ENCODE data around the gene AASDHPPT.
"Not testable (repeated sequence)": the region's sequence is repeated elsewhere in the genome, so short reads cannot be mapped to it uniquely, and the experiment has no call there.

AASDHPPT gene, protein sequence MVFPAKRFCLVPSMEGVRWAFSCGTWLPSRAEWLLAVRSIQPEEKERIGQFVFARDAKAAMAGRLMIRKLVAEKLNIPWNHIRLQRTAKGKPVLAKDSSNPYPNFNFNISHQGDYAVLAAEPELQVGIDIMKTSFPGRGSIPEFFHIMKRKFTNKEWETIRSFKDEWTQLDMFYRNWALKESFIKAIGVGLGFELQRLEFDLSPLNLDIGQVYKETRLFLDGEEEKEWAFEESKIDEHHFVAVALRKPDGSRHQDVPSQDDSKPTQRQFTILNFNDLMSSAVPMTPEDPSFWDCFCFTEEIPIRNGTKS

GRCh38 chr11:106077609-106078455, at the start of gene AASDHPPT:
Gene AASDHPPT, plus strand, starts transcription at chr11:106077662. Its CDS starts 49 bp downstream, at chr11:106077711.
- peak; percentile 47 for DNase-seq

DNA sequence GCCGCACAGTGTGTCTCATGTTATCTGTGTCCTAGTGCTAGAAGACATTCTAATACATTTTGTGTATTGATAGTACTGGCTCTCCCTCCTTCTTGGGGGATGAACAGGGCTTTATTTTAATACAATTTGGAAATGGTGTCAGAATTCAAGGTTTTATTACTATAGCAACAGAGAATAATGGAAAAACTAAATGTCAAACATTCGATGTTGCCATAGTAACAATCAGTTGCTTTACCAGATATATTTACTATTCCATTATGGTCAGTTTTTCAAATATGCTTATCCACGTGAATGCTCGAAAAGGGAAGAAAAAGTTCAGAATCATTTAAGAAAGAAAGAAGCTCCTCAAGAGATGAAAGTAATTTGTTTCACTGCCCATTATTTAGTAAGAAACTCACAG, 46.9 kb upstream of the AASDHPPT start:
- no peak for DNase-seq

DNA sequence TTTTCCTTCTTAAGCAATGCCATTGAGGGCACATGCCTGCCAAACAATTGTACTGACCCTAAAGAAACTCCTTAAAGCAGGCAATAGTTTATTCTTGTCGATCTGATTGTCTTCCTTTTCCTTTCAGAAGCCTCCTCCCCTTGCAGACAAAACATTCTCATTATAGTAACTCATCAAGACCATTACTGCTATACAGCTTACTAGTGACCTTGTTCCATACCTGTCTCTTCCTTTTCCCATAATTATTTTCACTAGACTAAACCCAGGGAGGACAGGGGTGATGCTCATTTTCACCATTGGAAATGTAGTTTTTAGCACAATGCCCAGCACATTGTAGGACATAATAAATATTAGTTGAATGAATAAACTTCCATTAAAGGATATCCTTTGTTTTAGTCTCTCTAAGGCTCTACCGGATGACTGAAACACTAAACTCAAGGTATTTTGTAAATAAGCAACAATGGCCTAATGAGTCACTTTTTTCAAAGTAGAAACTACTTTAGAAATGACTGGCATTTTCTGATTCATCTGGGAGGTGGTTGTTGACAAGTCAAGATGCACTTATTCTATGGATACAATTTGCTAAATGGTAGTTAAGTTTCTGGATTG, 46.2 kb upstream of the AASDHPPT start:
- DNase-seq, result peak; percentile 68

DNA sequence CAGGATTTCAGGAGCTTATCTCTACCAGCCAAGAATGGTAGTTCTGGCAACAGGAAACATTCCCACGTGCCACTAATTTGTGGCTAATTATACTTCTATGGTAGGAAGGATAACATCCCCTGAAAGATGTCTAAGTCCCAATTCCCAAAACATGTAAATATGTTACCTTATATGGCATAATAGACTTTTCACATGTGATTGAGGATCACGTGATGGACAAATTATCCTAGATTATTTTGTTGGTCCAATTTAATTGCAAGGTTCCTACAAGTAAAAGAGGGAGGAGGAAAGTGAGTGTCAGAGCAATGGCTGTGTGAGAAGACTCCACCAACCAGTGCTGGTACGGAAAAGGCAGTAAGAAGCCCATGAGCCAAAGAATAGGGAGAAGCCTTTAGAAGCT, 45.5 kb upstream of the AASDHPPT start:
- no peak for DNase-seq

GRCh38 chr11:106032861-106033260, 44.6 kb upstream of the AASDHPPT start:
- no peak for DNase-seq

DNA sequence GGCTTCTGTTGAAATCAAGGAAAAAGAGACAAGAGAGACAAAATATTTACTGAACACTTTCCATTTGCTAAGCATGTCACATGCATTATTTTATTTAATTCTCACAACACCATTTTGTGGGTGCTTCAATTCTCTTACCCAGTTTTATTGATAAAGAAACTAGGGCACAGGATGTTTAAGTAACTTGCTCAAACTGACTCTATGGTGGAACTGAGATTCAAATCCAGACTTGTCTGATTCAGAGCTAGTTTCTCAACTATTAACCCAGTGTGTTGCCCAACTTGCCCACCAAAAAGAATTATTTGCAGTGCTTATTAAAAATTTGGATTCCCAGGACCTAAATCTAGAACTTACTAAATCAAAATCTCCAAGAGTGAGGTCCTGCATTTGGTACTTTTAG, 33.9 kb upstream of the AASDHPPT start:
- no peak for DNase-seq

DNA sequence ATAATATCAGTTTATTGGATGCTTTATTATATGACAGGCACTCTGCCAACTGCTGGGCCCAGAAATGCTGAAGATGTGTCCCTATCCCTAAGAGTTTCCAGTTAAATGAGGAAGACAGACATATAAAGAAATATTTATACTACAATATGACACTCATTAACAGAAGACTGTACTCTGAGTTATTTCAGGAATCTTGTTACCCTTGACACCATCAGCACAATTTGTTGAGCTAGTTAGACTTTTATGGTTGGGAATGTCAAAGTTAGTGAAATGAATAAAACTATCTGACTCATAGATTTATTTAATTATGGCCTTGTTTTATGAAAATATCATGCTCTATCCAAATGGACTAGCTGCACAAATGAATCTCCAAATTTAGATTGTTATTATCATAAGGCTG, 29.8 kb upstream of the AASDHPPT start:
- DNase-seq, result no peak

- DNase-seq, result no peak
These were observed 27.6 kb upstream of the AASDHPPT start for GRCh38 chr11:106049727-106050476.

- DNase-seq, result no peak
These were observed 26.4 kb upstream of the AASDHPPT start for GRCh38 chr11:106051103-106051502.

GRCh38 chr11:106058377-106058776, 19.1 kb upstream of the AASDHPPT start:
- not testable (repeated sequence) for DNase-seq

DNA sequence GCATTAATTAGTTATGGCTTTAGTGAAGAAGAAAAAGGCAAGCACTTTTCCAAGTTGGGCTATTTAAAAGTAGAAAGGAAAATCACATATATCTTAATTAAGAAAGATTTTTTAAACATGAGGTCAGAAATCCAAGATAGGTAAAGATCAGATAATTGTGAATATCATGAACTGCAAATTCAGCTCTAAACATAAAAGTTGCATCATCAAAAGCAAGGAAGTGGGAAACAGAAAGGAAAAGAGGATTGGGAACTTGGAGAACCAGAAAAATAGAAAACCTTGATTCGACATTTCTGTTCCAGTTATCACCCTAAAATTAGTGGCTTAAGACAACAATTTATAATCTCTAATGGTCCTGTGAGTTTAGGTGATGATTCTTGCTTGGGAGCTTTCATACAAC, 17.8 kb upstream of the AASDHPPT start:
- DNase-seq, result no peak

DNA sequence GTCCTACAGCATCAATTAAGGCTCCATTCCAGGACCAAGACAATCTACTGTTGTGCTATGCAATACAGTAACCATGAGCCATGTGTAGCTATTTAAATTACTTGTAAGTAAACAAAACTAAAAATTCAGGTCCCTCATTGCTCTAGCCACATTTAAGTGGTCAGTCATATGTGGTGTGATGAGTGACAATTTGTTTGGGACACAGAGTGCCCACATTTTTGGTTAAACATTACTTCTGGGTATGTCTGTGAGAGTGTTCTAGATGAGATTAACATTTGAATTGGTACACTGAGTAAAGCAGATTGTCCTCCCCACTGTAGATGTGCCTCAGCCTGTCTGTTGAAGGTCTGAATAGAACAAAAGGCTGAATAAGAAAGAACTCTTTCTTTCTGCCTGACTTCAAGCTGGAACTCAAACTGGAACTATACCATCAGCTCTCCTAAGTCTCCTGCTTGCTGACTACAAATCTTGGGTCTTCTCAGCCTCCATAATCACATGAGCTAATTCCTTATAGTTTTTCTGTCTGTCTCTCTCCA, 16.1 kb upstream of the AASDHPPT start:
- no peak for DNase-seq

DNA sequence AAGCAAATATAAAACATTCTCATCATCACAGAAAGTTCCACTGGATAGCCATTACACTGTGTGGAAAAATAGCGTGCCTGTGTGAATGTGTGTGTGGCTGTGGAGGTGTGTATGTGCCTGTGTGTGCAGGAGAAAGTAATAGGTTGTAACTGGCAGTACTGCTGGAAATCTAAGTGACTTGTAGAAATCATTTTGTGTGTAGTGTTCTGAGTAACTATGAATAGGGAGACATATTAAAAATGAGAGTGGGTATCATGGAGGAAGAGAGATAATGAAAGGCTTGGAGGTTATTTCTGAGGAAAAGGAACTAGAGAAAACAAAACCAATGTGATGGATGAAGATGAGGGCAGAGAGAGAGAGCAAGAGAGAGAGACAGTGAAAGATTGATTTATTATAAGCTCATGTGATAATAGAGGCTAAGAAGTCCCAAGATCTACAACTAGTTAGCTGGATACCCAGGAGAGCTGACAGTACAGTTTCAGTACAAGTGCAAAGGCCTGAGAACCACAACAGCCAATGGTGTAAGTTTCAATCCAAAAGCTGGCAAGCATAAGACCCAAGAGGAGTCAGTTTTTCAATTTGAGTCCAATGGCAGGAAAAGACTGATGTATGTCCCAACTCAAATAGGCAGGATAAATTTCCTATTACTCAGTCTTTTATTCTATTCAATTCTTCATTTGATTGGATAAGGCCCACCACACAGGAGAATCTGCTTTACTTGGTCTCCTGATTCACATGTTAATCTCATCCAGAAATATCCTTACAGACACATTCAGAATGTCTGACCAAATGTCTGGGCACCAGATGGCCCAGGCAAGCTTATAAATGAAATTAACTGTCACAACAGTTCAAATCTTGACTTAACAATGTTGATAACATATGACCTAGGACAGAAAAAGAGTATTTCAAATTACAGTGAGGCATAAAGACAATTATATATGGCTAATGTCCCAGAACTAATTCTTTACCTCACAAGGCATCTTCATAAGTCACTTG, 15.2 kb upstream of the AASDHPPT start:
- DNase-seq, result no peak

DNA sequence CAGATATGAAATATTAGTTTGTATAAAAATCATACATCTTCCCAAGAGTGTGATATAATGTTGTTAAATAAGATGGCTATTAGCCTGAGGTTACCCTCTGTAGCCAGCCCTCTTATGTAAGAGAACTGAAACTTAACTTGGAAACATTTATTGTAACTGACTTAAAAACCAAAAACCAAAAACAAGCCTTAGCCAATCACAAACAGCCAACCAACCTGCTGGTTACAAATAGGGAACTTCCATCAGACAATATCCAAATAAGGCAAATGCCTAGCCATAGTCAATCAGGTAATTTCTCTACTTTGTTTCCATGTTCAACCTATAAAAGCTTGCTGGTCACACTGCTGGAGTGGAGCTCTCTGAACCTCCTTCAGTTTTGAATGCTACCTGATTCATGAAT, 14.5 kb upstream of the AASDHPPT start:
- DNase-seq, result no peak

GRCh38 chr11:106070606-106071005, 6.9 kb upstream of the AASDHPPT start:
- peak; percentile 13 for DNase-seq

- DNase-seq, result no peak
These were observed 4.7 kb upstream of the AASDHPPT start for GRCh38 chr11:106072804-106073203.

- DNase-seq, result no peak
These were observed 1.1 kb upstream of the AASDHPPT start for GRCh38 chr11:106076171-106076918.

GRCh38 chr11:106076919-106077608, 398 bp upstream of the AASDHPPT start, which contains the start of gene KBTBD3:
Gene KBTBD3, minus strand, starts transcription at chr11:106077347. Its CDS starts 18,250 bp downstream, at chr11:106059097.
- DNase-seq, result peak; percentile 99

DNA sequence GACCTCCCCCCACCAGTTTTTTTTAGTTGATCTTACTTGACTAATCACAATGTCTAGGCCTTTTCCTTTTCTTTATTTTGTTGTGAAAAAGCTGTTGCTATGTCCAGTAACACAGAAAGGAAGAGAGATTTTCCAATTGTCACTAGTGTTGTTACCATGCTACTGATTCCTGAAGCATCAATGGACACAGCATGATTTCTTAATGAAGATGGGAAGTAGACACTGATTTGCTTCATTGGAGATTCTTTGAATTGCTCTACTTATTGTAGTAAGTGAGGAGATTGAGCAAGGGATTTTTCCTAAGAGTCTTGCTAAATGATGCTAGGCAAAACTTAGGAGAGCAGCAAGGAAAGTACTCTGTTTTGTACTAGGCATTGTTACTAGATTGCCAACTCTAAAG, 4.6 kb downstream of the AASDHPPT start:
- no peak for DNase-seq

DNA sequence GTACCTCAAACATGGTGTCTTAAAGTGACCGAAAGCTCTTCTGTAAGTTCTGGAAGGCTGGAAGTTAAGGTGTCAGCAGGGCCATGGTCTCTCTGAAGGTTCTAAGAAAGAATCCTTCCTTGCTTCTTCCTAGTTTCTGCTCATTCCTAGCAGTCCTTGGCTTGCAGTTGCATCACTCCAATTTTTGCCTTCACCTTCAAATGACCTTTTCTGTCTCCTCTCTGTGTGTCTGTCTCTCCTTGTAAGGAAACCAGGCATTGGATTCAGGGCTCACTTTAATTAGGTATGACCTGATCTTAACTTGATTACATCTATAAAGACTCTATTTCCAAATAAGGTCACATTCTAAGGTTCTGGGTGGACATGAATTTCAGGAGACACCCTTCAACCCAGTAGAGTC, 8.7 kb downstream of the AASDHPPT start:
- DNase-seq, result no peak

Data from HCEC 1CT (cell line).